NCI-H128 (cell line): ENCODE results near the gene KAT6B.

Source experiments
- DNase-seq: peaks from one replicate; lab custom pipeline; 2025; ENCODE audit not compliant: unreplicated experiment; lab: John Stamatoyannopoulos, UW

Gene KAT6B

DNA sequence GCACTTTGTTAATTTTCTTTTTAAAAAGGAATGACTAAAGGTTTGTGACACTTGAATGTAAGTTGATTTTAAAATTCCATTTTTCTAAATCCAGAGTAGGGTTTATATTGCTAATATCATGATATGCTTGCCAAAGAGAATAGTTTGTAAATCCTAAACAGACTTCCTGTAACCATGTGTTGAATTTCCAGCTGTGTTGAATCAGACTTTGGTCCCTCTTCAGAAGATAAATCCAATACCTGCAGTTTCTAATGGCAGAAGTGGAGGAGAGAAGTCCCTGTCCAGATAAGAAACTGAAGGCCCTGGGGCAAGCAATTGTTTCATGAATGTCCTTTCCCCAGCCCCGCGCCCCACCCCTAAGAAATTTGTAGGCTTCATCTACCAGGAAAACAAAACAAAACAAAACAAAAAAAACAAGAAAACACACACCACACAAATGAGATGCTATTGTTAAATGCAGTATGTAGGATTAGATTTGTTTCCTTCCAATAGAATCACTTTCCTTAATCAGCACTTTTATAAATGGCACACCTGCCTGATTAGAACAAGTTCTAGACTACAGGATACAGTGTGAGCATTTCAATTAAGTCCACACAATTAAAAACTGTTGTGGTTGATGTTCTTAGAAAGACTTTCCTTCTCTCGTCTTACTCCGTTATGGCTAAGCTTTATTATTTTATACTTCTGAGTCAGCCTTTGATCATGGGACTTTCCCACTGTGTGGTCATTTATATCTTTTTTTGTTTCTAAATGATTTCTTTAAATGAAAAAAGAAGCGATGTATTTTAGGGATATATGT, 122.8 kb downstream of the KAT6B start:
- no peak for DNase-seq

GRCh38 chr10:74949843-74950765, 123.7 kb downstream of the KAT6B start:
- DNase-seq, result no peak

DNA sequence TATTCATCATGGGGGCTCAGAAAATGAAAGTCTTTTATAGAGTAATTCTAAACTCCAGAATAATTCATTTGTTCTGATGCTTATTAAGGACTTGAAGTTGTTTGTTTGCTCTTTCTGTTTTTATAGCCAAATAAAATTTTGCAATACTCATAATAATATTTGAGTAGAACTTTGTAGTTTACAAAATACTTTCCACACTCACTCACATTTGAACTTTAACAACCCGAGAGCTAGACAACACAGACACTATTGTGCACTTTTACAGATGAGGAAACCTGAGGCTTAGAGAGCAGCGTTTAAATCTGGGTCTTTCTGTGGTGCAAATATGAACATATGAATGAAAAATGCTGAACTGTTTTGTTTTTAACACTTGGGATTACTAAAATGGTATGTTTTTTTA, 126.8 kb downstream of the KAT6B start:
- no peak for DNase-seq

DNA sequence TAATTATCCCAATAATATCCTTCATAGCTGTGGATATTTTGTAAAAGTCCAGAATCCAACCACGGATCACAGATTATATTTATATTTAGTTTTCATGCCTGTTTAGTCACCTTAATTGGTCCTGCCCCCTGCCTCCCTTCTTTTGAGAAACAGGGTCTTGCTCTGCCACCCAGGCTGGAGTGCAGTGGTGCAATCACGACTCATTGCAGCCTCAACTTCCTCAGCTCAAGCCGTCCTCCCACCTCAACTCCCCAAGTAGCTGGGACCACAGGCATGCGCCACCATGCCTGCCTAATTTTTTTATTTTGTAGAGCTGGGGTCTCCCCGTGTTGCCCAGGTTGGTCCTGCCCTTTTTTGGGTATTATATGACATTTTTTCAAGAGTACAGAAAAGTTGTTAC, 129.4 kb downstream of the KAT6B start:
- no peak for DNase-seq

- no peak for DNase-seq
Observed at GRCh38 chr10:74956555-74957111, 130.2 kb downstream of the KAT6B start.

DNA sequence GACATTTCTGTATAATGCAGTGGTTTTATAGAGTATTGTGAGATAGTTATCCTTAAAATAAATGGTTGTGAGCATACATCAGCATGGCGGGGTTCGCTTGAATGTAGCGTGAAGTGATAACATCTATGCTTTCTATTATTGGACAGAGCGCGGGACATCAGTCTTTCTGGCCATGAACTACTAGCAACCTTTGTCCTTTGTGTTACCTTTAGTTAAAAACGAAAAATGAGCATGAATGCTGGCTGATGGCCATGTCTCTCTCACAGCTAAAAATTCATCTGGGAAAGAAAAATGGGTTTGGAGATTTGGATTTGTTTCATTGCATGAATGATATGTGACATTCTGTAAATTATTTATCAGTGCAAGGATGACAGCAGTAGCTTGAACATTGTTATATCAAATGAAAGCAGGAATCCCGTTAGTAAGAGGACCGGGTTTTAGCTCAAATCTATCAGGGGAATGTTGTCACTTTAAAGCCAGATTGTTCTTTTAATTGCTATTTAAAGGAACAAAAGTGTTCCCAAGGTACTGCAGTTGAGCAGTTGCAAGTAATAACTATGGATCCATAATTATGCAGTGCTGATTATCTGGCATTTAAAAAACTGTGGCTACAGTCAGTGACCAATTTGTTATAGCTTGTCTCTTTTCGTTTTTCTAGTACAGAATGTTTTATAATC, 131.0 kb downstream of the KAT6B start:
- no peak for DNase-seq

DNA sequence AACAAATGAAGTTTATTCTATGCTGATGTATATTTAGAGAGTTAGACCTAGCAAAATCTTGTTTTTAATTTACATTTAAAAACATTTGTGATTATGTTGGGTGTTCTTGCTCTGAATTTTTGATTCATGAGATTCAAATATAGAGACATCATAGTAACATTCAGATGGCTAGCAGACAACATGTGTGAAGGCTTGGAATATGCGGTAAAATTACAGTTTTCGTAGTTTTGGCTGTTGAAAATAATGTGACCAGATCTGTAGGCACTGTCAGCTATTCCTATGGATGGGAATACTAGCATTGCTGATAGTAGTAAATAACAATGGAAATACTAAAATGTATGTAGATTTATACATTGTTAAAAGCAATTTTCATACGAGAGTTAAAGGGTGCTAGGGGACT, 131.9 kb downstream of the KAT6B start:
- DNase-seq, result no peak

DNA sequence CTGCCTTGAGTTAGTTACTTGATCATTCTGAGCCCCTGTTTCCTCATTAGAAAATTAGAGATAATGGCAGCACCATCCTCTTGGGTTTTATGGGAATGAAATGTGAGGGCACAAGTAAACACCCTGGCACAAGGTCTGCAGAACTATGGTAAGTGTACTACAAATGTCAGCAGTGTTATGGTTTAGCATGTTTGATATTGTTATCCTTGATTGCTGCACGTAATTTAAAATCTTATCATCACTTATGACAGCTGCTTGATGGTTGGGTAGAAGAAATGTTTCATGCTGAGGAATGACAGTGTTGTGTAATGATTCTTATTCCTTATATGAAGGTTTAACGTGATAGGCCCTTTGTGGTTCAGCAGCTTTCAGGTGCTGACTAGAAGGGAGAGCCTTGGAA, 134.3 kb downstream of the KAT6B start:
- no peak for DNase-seq

DNA sequence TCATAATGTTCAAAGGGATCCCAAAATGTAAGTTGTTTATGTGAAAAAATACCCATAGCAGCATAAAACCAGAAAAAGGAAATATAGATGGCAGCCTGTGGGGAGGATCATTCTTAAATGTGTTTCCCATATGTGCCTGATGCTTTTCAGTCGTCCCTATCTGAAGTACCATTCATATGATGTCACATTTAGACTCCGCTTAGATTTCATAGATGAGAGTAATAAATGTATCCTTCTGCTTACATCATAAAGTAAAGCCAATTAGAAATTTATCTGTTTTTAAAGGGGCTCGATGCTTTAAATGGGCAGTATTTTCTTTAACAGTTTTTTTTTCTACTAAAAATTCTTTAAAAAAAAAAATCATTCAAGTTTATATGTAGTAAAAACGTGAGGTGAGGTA, 136.1 kb downstream of the KAT6B start:
- DNase-seq, result no peak

GRCh38 chr10:74963549-74963948, 137.1 kb downstream of the KAT6B start:
- DNase-seq, result no peak

DNA sequence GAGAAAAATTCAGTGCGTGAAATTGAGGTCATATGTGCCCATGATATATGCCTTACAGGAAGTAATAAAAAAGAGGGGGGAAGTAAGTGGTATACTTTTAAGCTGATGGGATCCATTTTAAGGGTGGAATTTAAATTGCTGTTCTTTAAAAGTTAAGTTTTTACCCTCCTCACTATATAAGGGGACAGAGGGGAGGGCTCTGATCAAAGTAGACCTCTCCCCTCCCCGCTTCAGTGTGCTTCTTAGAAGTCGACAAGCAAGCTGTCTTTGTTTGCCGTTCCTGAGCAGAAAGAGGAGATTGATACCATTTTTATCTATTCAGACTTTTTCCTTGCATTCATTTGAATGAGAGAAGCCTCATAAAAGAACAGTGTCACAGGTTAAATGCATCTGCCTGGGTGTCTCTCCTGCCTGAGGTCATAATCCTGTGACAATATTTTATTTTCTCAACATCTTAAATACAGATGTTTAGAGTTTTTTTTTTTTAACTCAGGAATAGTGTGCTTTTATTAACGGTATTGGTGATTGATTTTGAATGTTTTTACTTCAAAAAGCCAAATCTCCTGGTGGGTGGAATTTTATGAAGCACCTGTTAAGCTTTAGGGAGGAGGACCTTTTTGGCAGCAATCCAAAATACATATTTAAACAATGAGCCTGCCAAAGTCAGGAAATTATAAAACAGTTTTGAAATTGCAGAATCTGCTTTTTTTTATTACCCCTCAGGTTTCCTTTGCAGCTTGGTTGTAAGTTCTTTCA, 141.7 kb downstream of the KAT6B start:
- DNase-seq, result no peak

DNA sequence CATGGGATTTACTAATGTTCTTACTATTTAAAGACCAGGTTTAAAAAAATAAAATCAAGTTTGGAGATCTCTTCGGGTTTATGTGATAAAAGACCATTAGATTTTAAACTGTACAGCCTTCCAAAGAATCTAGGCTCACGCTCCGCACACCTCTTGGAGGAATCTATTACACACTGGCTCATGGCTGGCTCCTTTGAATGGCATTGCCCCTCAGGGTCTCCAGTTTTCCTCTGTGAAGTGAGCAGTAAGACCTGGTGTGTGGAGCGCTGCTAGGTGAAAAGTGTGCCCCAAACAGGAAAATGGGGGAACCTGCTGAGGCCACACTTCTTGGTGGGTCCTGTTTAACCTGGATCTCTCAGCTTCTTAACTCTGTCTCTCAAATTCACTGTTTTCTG, 142.3 kb downstream of the KAT6B start:
- DNase-seq, result no peak

DNA sequence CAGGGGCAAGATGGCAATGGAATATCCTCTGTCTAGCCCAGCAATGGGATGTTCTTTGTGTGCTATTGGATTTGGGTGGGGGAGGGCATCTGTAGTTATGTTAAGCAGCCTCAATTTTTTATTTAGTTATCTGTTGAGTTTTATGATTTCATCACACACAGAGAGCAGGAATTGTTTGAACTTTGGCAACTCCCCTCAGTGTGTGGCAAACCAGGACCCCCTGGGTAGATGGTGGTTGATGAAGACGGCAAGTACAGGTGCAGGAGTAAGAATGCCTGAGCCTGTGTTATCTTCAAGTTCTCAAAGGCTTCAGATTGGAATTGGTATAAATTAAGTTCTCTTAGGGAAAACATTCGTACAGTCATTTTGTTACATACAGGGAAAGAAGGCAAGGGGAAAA, 142.7 kb downstream of the KAT6B start:
- DNase-seq, result no peak

DNA sequence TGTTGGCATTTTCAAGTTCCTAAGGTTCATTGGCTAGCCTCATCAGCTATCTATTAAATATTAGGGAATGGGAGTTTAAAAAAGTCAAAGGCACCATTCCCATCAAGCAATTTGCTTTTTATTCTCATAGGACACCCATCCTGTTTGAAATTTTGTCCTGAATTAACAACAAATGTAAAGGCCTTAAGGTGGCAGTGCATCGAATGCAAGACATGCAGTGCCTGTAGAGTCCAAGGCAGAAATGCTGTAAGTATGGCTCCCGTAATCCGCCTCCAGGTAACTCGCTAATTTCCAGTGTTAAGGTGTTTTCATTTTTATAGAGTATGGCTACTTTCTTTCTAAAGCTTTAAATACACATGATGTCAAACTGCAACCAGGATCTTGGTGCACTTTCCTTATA, 143.1 kb downstream of the KAT6B start:
- DNase-seq, result no peak

DNA sequence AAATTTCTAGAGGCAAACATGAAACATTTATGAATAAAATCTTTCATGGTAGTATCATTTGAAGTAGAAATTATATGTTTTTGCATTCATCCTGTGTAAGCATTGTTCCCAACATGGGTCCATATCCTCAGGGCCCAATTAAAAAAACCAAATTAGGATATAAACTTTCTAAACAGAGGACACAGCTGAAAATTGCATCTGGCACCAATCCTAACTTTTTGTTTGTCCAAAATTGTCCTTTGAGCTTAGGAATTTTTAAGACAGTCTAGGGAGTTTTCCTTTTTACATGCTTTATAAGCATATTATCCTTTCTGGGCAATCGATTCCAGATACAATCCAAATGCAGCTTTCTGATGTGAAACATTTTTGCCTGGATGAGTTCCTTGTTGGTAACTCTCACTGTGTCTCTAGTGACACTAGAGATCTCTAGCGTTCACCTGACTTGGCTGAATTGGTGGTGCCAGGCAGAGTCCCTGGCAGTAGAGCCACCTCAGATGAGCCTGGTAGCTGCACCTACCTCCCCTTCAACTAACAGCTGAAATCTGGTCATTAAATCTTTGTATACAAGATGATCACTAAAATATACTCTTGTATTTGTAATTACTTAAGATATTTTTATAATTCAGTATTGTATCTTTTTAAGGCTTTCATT, 147.5 kb downstream of the KAT6B start:
- DNase-seq, result no peak

DNA sequence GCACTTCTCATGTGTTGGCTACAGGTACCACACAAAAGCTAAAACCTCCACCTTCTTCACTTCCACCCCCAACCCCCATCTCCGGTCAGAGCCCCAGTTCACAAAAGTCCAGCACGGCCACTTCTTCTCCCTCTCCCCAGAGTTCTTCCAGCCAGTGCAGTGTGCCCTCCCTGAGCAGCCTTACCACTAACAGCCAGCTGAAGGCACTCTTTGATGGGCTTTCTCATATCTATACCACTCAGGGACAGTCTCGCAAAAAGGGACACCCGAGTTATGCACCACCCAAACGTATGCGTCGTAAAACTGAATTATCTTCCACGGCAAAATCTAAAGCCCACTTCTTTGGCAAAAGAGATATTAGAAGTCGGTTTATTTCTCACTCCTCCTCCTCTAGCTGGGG, 149.4 kb downstream of the KAT6B start:
- no peak for DNase-seq

DNA sequence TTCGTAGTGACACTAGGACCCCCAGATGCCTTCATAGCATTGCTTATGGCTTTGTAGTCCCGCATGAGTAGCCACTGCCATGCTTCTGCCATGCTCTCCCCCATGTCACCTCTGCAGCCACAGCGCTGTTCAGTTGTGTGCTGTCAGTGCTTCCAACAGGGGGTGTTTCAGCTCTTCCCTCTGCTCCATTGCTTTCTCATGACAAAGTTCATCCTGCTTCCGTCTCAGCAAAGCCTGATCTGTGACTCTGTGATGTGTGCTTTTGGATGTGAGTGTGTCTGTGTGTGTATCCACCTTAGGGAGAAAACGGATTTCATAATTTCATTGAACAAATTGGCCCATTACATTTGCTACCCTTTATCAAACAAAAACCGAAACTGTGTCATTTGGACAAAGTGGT, 150.2 kb downstream of the KAT6B start:
- DNase-seq, result no peak

DNA sequence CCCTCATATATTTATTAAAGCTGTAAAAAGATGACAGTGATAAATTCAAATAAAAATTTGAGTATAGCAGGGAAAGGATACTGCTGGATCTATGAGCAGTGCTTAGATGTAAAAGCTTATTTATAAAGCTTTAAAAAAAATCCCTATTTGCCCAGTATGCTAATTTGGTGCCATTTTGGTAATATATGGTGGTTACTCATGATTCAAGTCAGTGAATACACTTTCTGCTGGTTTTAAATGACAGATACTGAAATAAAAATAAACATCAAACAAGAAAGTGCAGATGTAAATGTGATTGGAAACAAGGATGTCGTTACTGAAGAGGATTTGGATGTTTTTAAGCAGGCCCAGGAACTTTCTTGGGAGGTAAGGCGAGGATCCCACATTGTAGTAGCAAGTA, 150.7 kb downstream of the KAT6B start:
- no peak for DNase-seq

DNA sequence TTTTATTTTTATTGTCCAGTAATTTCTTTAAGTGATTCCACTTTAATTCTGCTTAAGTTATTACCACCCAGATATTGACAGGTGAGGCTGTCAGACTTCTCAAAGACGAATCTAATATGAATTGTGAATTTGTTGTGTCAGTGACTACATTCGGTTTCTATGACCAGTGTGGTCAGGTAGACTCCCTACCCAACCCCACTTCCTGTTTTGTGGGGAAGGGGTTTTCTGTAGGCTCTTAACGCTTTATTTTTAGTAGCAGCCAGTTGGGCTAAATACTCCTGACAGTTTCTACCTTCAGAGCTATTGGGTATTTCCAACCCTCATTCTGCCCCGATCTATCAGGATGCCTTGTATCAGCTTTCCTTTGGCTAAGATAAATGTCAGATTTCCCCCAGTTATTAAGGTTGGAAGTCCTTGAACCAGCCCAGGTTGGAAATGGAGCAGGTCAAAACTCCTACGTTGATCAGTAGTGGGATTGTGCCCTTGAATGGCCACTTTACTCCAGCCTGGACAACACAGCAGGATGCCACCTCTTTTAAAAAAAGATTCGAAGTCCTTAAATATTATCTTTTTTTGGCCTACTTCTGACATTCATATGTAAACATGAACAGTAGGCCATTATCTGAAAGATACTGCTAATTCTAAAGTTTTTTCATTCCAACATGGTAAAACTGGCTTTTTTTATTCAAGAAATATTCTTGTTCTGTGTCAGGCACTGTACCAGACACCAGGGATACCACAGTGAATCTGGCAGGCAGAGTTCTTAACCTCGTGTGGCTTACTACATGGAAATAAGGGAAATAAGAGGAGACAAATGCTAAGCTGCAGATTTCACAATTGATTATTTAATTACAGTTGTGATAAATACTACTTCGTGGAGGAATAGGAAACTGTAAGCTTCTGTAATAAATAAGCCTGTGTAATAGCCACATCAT, 151.8 kb downstream of the KAT6B start:
- no peak for DNase-seq
